Measurements from ENCODE around the gene JSRP1. TPM values are rescaled to one million over a fixed set of nuclear protein-coding genes. Genes with fewer than 3 reads are reported as not detected.

Gene JSRP1
- not detected in 2 replicates for total RNA-seq (2013; cell fraction: nucleolus; rRNA removed)
- total RNA-seq (2014; rRNA removed) (not detected in 2 replicates), total RNA-seq (2014; rRNA removed; fragmentation: Illumina TruSeq; extraction: Trizol) (not detected in 2 replicates), total RNA-seq (2021) (0.41 and 0.43 TPM in 2 replicates), polyA plus RNA-seq (2011; rRNA removed) (not detected in 2 replicates), polyA plus RNA-seq (2014; fragmentation: Illumina TruSeq; extraction: Trizol) (not detected in 2 replicates), polyA plus RNA-seq (2014; fragmentation: Nextera tagmentation; extraction: Ambion mirVana) (not detected), polyA plus RNA-seq (2014; rRNA removed) (0.14 TPM in 1 of 2 replicates, not detected in the other), polyA plus RNA-seq (2016; fragmentation: Nextera tagmentation; extraction: Ambion mirVana) (under 1 TPM; 0.49 to 0.91 TPM), polyA minus RNA-seq (2011; rRNA and poly(A)+ RNA removed) (0.72 TPM in 1 of 2 replicates, not detected in the other), Bru-seq, nascent RNA (percentile 18 among the genes with signal in this experiment), BruChase-seq, experiment 1, labeled RNA remaining after a 6-hour chase (percentile 16 among the genes with signal in this experiment), BruChase-seq, experiment 2, labeled RNA remaining after a 2-hour chase (not detected)
- not detected for polyA plus RNA-seq (2011; ENCODE audit: low read depth)
- 0.10 TPM in 1 of 2 replicates, not detected in the other for polyA plus RNA-seq (2011; cell fraction: cytosol; rRNA removed)
- polyA plus RNA-seq (2011; cell fraction: nucleus; rRNA removed): 0.13 TPM in 1 of 2 replicates, not detected in the other
- polyA plus RNA-seq (2012): 0.90 and 2.8 TPM in 2 replicates
- polyA minus RNA-seq (2011; cell fraction: cytosol; rRNA and poly(A)+ RNA removed): not detected in 2 replicates
- not detected in 2 replicates for polyA minus RNA-seq (2011; cell fraction: nucleus; rRNA and poly(A)+ RNA removed)
- long read RNA-seq, experiment 1: 0 reads
- long read RNA-seq, experiment 2: 0 reads

DNA sequence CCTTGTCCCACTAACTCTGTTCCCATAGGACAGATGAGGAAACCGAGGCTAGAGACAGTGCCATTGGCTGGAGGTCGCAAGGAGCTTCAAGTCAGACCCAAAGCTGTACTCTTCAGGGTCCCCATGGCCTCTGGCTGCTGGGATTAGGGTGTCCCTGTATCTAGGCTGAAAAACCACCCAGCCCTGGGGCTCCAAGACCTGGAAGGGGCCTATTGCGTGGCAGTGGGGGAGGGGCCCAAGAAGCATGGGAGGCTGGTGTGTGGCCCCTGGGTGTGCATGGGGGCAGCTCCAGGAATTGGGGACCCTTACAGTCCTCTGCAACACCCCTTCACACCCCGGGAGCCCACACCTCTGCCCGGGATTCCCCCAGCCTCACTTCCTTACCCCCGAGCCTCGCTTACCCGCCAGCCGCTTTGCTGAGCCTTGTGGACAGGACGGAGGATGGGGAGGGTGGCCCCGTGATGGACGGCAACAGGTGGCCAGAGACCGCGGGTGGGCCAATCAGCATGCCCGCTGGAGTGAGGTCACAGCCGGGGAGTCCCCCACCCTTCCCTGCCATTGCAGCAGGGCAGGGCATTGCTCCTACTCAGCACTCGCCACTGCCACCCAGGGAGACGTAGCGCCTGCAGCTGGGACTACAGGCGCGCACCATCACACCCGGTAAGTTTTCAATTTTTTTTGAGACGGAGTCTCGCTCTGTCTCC is at the start of gene JSRP1:
TSS of gene JSRP1 (minus strand) at position 436 of the 704 bp plus-strand sequence. CDS start 1,103 bp downstream, outside the sequence.
- Histone ChIP-seq H3K27me3 (replicated peaks in 1 of 2; ENCODE audit: control insufficient read depth in 2 of 2, insufficient read depth in 2 of 2, low read length in 1 of 2) (peaks cover 14 to 19% of the 10 kb centered on the region in 2 experiments; a peak in 3 of 4 replicates), H3K9ac (ENCODE audit: control insufficient read depth, insufficient read depth, low read length) (no peak within 1 kb of the TSS), H3K36me3 (ENCODE audit: control insufficient read depth in 2 of 2, insufficient read depth in 2 of 2, low read length in 1 of 2) (no peaks in the 10 kb centered on the region), H3K9me3 (replicated peaks; ENCODE audit: control insufficient read depth, insufficient read depth, low read length) (no peaks in the 10 kb centered on the region; the same call in 2 of the 3 replicates), H2AFZ (ENCODE audit: control insufficient read depth, low read depth, low read length) (no peak within 1 kb of the TSS), H3K4me1 (ENCODE audit: control insufficient read depth, insufficient read depth, low read length) (peaks cover 19% of the 10 kb centered on the region), H4K20me1 (ENCODE audit: control insufficient read depth, insufficient read depth) (no peaks in the 10 kb centered on the region), H3K4me2 (ENCODE audit: control insufficient read depth, insufficient read depth) (no peak within 1 kb of the TSS), H3K4me3 (no peak within 1 kb of the TSS), H3K79me2 (ENCODE audit: control insufficient read depth, insufficient read depth, low read length) (no peaks in the 10 kb centered on the region), H3K27ac (ENCODE audit: control insufficient read depth, insufficient read depth) (no peak within 1 kb of the TSS)
- FAIRE-seq (no peak), ATAC-seq (no peak), DNase-seq (ENCODE audit: low read depth, low spot score) (no peak)
- RAD21 ChIA-PET (ENCODE audit: unreplicated experiment): no interaction called here
- SMC1A ChIA-PET (ENCODE audit: uncharacterized antibody, unreplicated experiment): no interaction called here
- POLR2A ChIA-PET: interaction anchor here (4.3 kb wide), 1 partner anchor 16 kb away, joined by 16 read pairs; no protein-coding TSS in a partner anchor
- TF ChIP-seq RCOR1 (conservative IDR thresholded peaks at IDR 0.05; ENCODE audit: low read depth, low read length) (no peak), SUZ12 (IDR thresholded peaks at IDR 0.05; ENCODE audit: unreplicated experiment) (no peak), KLF5 (IDR thresholded peaks at IDR 0.05; ENCODE audit: partially characterized antibody) (no peak), LARP7 (IDR thresholded peaks at IDR 0.05) (peak; percentile 26; the same call in 1 of the 2 replicates), BCL11A (IDR thresholded peaks at IDR 0.05; ENCODE audit: low read depth, low read length) (no peak), WRNIP1 (IDR thresholded peaks at IDR 0.05; ENCODE audit: borderline replicate concordance, low read depth, low read length) (no peak), CBX3 (IDR thresholded peaks at IDR 0.05; ENCODE audit: borderline replicate concordance, low read depth) (no peak), JUND (IDR thresholded peaks at IDR 0.05; ENCODE audit: low read depth, low read length) (no peak)
- TF ChIP-seq, protein P1, sequence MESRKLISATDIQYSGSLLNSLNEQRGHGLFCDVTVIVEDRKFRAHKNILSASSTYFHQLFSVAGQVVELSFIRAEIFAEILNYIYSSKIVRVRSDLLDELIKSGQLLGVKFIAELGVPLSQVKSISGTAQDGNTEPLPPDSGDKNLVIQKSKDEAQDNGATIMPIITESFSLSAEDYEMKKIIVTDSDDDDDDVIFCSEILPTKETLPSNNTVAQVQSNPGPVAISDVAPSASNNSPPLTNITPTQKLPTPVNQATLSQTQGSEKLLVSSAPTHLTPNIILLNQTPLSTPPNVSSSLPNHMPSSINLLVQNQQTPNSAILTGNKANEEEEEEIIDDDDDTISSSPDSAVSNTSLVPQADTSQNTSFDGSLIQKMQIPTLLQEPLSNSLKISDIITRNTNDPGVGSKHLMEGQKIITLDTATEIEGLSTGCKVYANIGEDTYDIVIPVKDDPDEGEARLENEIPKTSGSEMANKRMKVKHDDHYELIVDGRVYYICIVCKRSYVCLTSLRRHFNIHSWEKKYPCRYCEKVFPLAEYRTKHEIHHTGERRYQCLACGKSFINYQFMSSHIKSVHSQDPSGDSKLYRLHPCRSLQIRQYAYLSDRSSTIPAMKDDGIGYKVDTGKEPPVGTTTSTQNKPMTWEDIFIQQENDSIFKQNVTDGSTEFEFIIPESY (IDR thresholded peaks at IDR 0.05): peak; percentile 95
- TF ChIP-seq, protein P2, sequence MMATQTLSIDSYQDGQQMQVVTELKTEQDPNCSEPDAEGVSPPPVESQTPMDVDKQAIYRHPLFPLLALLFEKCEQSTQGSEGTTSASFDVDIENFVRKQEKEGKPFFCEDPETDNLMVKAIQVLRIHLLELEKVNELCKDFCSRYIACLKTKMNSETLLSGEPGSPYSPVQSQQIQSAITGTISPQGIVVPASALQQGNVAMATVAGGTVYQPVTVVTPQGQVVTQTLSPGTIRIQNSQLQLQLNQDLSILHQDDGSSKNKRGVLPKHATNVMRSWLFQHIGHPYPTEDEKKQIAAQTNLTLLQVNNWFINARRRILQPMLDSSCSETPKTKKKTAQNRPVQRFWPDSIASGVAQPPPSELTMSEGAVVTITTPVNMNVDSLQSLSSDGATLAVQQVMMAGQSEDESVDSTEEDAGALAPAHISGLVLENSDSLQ (IDR thresholded peaks at IDR 0.05): no peak
- WGBS (ENCODE audit: insufficient coverage, insufficient replicate concordance, low lambda C conversion rate, missing lambda C conversion rate): 51% methylated on average over 24 of the region's 24 CpGs
- intact Hi-C loops (cut with micrococcal nuclease; ENCODE audit: unreplicated experiment): no loop called here
- CTCF ChIA-PET: no interaction called here
- BruUV-seq (replicated peaks): no TSS peak
- in situ Hi-C loops (cut with MboI): no loop called here

Data from GM12878 (cell line).